ENCODE results near the gene PEPD.

The PEPD gene

DNA sequence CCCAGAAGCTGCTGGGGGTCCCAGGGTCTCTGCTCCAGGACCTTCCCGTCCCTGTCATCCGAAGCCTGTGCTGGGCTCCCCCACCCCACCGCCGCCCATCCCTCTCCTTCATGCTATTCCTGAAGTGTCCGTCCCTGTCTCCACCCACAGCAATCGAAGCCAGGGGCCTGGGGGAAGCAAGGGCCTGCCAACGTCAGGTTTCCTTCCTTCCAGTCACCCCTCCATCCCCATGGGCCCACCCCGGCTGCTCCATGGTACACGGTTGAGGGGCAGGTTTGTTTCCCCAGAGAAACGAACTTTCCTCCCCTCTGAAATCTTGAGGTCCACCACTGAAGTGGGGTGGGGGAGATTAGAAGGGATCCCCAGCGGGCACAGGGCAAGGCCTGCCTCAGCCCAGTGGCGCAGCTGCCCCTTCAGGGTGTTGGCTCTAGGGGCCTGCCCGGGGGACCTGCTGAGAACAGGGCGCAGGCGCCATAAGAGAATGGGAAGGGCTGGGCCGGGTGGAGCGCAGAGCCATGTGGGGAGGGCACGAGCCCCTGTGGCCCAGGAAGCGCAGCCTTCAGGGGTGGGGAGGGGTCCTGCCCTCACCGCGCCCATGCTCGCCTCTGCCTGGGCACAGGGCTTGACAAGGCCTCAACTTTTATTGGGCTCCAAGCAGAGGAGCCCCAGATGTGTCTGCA lies 132.0 kb downstream of the PEPD start:
- no peak overlapping the region for H2AFZ ChIP-seq (ENCODE audit: low read length)
- no peaks in the 10 kb centered on the region for H4K20me1 ChIP-seq (ENCODE audit: insufficient read depth, low read length, poor library complexity, severe bottlenecking)
- no peaks in the 10 kb centered on the region for H3F3A ChIP-seq (ENCODE audit: low read depth)
- no peaks in the 10 kb centered on the region for H3K4me1 ChIP-seq (ENCODE audit: insufficient read depth, low read length, poor library complexity, severe bottlenecking)
- H3K27me3 ChIP-seq (ENCODE audit: insufficient read depth, low read length, poor library complexity, severe bottlenecking), result no peaks in the 10 kb centered on the region
- peaks cover 27% of the 10 kb centered on the region for H3K79me2 ChIP-seq (ENCODE audit: insufficient read depth, low read length)
- no peaks in the 10 kb centered on the region for H3K9me2 ChIP-seq (replicated peaks; ENCODE audit: low read depth, low read length)
- H3K4me2 ChIP-seq (ENCODE audit: low read depth, low read length, poor library complexity, severe bottlenecking), result no peak overlapping the region
- no peak overlapping the region for H3K9ac ChIP-seq (ENCODE audit: low read depth, low read length, poor library complexity, severe bottlenecking)
- no peak overlapping the region for H3K4me3 ChIP-seq (ENCODE audit: low read length, poor library complexity, severe bottlenecking)
- H3K36me3 ChIP-seq (ENCODE audit: insufficient read depth, low read length), result peaks cover 9% of the 10 kb centered on the region
- TF ChIP-seq EZH2phosphoT487 (IDR thresholded peaks at IDR 0.05; ENCODE audit: borderline replicate concordance), result no peak
- TF ChIP-seq, protein P1, sequence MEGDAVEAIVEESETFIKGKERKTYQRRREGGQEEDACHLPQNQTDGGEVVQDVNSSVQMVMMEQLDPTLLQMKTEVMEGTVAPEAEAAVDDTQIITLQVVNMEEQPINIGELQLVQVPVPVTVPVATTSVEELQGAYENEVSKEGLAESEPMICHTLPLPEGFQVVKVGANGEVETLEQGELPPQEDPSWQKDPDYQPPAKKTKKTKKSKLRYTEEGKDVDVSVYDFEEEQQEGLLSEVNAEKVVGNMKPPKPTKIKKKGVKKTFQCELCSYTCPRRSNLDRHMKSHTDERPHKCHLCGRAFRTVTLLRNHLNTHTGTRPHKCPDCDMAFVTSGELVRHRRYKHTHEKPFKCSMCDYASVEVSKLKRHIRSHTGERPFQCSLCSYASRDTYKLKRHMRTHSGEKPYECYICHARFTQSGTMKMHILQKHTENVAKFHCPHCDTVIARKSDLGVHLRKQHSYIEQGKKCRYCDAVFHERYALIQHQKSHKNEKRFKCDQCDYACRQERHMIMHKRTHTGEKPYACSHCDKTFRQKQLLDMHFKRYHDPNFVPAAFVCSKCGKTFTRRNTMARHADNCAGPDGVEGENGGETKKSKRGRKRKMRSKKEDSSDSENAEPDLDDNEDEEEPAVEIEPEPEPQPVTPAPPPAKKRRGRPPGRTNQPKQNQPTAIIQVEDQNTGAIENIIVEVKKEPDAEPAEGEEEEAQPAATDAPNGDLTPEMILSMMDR (conservative IDR thresholded peaks at IDR 0.05; ENCODE audit: low read length), result no peak
- no peaks in the 10 kb centered on the region for H3K9me3 ChIP-seq (ENCODE audit: insufficient read depth, low read depth, low read length)

DNA sequence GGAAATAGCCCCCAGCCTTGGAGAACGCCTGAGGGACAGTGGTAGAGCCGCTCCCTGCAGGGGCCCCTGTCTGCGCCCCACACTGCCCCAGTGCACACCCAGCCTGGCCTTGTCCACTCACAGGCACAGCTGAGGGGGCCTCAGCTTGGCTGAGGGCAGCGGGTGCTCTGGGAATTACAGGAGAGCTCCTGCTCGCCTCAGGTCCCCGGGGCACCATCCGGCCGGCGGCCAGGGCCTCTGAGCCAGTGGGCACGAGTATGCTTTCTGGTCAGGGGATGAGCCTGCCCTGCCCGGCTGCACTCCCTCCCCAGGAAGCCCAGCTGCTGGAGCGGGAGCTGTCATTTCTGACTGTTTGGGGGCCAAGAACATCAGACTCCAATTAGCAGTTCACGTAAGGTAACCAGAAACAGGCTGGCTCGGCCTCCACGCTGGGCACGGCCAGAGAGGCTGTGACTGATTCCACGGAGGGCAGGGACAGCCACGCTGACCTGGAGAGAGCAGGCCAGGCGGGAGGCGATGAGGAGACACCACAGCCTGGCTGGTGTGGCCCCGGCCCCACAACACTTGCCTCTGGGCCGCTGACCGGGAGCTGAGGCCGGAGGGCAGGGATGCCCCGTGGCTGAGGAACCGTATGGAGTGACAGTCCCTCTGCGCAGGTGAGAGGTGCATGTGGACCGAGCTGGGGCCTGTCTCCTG lies 132.7 kb downstream of the PEPD start:
- no peaks in the 10 kb centered on the region for H3K9me3 ChIP-seq (ENCODE audit: insufficient read depth, low read depth, low read length)
- H3K9ac ChIP-seq (ENCODE audit: low read depth, low read length, poor library complexity, severe bottlenecking), result no peak overlapping the region
- TF ChIP-seq EZH2phosphoT487 (IDR thresholded peaks at IDR 0.05; ENCODE audit: borderline replicate concordance), result no peak
- TF ChIP-seq, protein P1 (conservative IDR thresholded peaks at IDR 0.05; ENCODE audit: low read length), result no peak
- no peak overlapping the region for H3K4me3 ChIP-seq (ENCODE audit: low read length, poor library complexity, severe bottlenecking)
- H3K27me3 ChIP-seq (ENCODE audit: insufficient read depth, low read length, poor library complexity, severe bottlenecking), result no peaks in the 10 kb centered on the region
- peaks cover 9% of the 10 kb centered on the region for H3K36me3 ChIP-seq (ENCODE audit: insufficient read depth, low read length)
- H3K79me2 ChIP-seq (ENCODE audit: insufficient read depth, low read length), result peaks cover 32% of the 10 kb centered on the region
- H3K9me2 ChIP-seq (replicated peaks; ENCODE audit: low read depth, low read length), result no peaks in the 10 kb centered on the region
- H4K20me1 ChIP-seq (ENCODE audit: insufficient read depth, low read length, poor library complexity, severe bottlenecking), result no peaks in the 10 kb centered on the region
- no peaks in the 10 kb centered on the region for H3F3A ChIP-seq (ENCODE audit: low read depth)
- no peak overlapping the region for H3K4me2 ChIP-seq (ENCODE audit: low read depth, low read length, poor library complexity, severe bottlenecking)
- H3K4me1 ChIP-seq (ENCODE audit: insufficient read depth, low read length, poor library complexity, severe bottlenecking), result no peaks in the 10 kb centered on the region
- H2AFZ ChIP-seq (ENCODE audit: low read length), result no peak overlapping the region

DNA sequence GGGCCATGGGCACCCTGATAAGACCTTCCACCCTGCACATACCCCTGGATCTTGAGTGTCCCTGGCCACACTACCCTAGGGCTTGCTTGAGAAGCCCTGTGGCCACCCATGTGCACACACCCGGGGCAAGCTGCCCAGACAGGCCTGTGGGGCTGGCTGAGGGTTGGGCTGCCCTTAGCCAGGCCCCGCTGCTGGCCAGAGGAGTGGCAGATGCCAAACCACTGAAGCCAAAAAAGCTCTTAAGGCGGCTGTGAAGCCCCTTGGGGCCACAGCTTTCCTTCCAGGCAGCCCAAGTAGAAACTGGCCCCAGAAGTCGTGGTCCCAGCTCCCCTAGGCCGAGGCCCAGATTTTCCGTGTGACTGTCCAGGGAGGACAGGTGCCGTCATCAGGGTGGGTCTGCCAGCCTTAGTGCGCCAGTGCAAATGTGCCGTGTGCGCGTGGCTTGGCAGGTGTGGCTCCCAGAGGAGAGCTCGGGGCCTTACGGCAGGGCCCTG lies 133.3 kb downstream of the PEPD start:
- Histone ChIP-seq H4K20me1 (ENCODE audit: insufficient read depth, low read length, poor library complexity, severe bottlenecking) (peaks cover 3% of the 10 kb centered on the region), H3K4me1 (ENCODE audit: insufficient read depth, low read length, poor library complexity, severe bottlenecking) (no peaks in the 10 kb centered on the region), H3F3A (ENCODE audit: low read depth) (no peaks in the 10 kb centered on the region), H3K4me2 (ENCODE audit: low read depth, low read length, poor library complexity, severe bottlenecking) (no peak overlapping the region), H3K36me3 (ENCODE audit: insufficient read depth, low read length) (peaks cover 9% of the 10 kb centered on the region), H3K79me2 (ENCODE audit: insufficient read depth, low read length) (peaks cover 38% of the 10 kb centered on the region), H3K27me3 (ENCODE audit: insufficient read depth, low read length, poor library complexity, severe bottlenecking) (no peaks in the 10 kb centered on the region), H2AFZ (ENCODE audit: low read length) (no peak overlapping the region), H3K4me3 (ENCODE audit: low read length, poor library complexity, severe bottlenecking) (no peak overlapping the region), H3K9me3 (ENCODE audit: insufficient read depth, low read depth, low read length) (no peaks in the 10 kb centered on the region), H3K9ac (ENCODE audit: low read depth, low read length, poor library complexity, severe bottlenecking) (no peak overlapping the region), H3K9me2 (replicated peaks; ENCODE audit: low read depth, low read length) (no peaks in the 10 kb centered on the region)
- no peak for TF ChIP-seq EZH2phosphoT487 (IDR thresholded peaks at IDR 0.05; ENCODE audit: borderline replicate concordance)
- TF ChIP-seq, protein P1 (conservative IDR thresholded peaks at IDR 0.05; ENCODE audit: low read length), result no peak
